Karpas-422 (cell line): Measurements from ENCODE around the gene NCOA5. TPM values are rescaled to one million over a fixed set of nuclear protein-coding genes. Genes with fewer than 3 reads are reported as not detected.
"Not testable (repeated sequence)": the region's sequence is repeated elsewhere in the genome, so short reads cannot be mapped to it uniquely, and the experiment has no call there.

Experiments
- DNase-seq: peaks from one replicate; pipeline ENCODE4 v3.0.0-alpha.2; 2015
- H2AFZ ChIP-seq: fragments of 200-600 bp; sonication (generic); 2 replicates; pipeline ENCODE4 v1.6.1; 2014; ENCODE audit warnings: antibody characterized with exemption, low read length, mixed read lengths
- H3K27ac ChIP-seq: fragments of 200-600 bp; sonication (generic); 2 replicates; pipeline ENCODE4 v1.5.1; 2014; ENCODE audit warnings: mild to moderate bottlenecking, low read length, moderate library complexity
- H3K27me3 ChIP-seq: fragments of 200-600 bp; sonication (generic); 2 replicates; pipeline ENCODE4 v1.6.1; 2014; ENCODE audit warnings: low read length, mixed read lengths
- H3K36me3 ChIP-seq: fragments of 200-600 bp; sonication (generic); 2 replicates; pipeline ENCODE4 v1.6.1; 2014; ENCODE audit warnings: low read length, mixed read lengths; ENCODE audit not compliant: insufficient read depth
- H3K4me1 ChIP-seq: fragments of 200-600 bp; sonication (generic); 2 replicates; pipeline ENCODE4 v1.6.1; 2014; ENCODE audit warnings: mild to moderate bottlenecking, low read length, mixed read lengths
- H3K4me2 ChIP-seq: fragments of 200-600 bp; sonication (generic); 2 replicates; pipeline ENCODE4 v1.6.1; 2014; ENCODE audit warnings: low read length, low read depth, mild to moderate bottlenecking; ENCODE audit not compliant: poor library complexity, severe bottlenecking
- H3K4me3 ChIP-seq: fragments of 200-600 bp; sonication (generic); 2 replicates; pipeline ENCODE4 v1.5.1; 2014; ENCODE audit warnings: mild to moderate bottlenecking, antibody characterized with exemption, low read length, mixed read lengths
- H3K79me2 ChIP-seq: fragments of 200-600 bp; sonication (generic); 2 replicates; pipeline ENCODE4 v1.6.1; 2014; ENCODE audit warnings: mild to moderate bottlenecking, low read length, mixed read lengths
- H3K9ac ChIP-seq: fragments of 200-600 bp; sonication (generic); 2 replicates; pipeline ENCODE4 v1.6.0; 2014; ENCODE audit warnings: low read length
- H3K9me2 ChIP-seq: fragments of 200-600 bp; sonication (generic), shearing (Covaris generic); replicated peaks from 2 replicates; pipeline ENCODE4 v1.6.0; 2014; ENCODE audit warnings: mild to moderate bottlenecking, low read length, moderate library complexity; ENCODE audit not compliant: insufficient read depth
- H3K9me3 ChIP-seq: fragments of 300-700, 200-600 bp; sonication (generic); 2 replicates; pipeline ENCODE4 v1.6.1; 2014; ENCODE audit warnings: low read length, mixed read lengths
- H4K20me1 ChIP-seq: fragments of 200-600 bp; sonication (generic); 2 replicates; pipeline ENCODE4 v1.6.1; 2014; ENCODE audit warnings: mild to moderate bottlenecking, antibody characterized with exemption, low read length, low read depth; ENCODE audit not compliant: insufficient read depth
- total RNA-seq: library from RNA; depleted of rRNA; stranded (reverse); fragments of >200 nt; shearing (Covaris generic); gene quantifications from 2 replicates; pipeline ENCODE4 v1.2.3, GENCODE V29; 2014; ENCODE audit warnings: low replicate concordance

The NCOA5 gene
- total RNA-seq, 1 experiment from 2014 or later, result 32.8 TPM

- peaks cover 8% of the 10 kb centered on the region for H4K20me1 ChIP-seq
- no peaks in the 10 kb centered on the region for H3K27me3 ChIP-seq
- H3K36me3 ChIP-seq, result no peaks in the 10 kb centered on the region
- H3K9ac ChIP-seq, result no peak overlapping the region
- peaks cover 11% of the 10 kb centered on the region for H3K79me2 ChIP-seq
- H3K4me3 ChIP-seq, result no peak overlapping the region
- DNase-seq, result no peak
- H3K27ac ChIP-seq, result no peak overlapping the region
- no peak overlapping the region for H3K4me2 ChIP-seq
- peaks cover 10% of the 10 kb centered on the region for H3K4me1 ChIP-seq
- H3K9me2 ChIP-seq, result no peaks in the 10 kb centered on the region
- no peaks in the 10 kb centered on the region for H3K9me3 ChIP-seq
- H2AFZ ChIP-seq, result no peak overlapping the region
These were observed 3.8 kb upstream of the NCOA5 start for GRCh38 chr20:46093531-46093930.

- not testable (repeated sequence) for DNase-seq, H3K9me3 ChIP-seq, H3K9me2 ChIP-seq, H3K27me3 ChIP-seq, H2AFZ ChIP-seq, H3K4me3 ChIP-seq, H3K9ac ChIP-seq, H3K27ac ChIP-seq, H3K4me2 ChIP-seq, H3K36me3 ChIP-seq
- H4K20me1 ChIP-seq, result peaks cover 21% of the 10 kb centered on the region
- H3K79me2 ChIP-seq, result peaks cover 27% of the 10 kb centered on the region
- H3K4me1 ChIP-seq, result peaks cover 25% of the 10 kb centered on the region
These were observed 2.1 kb upstream of the NCOA5 start for GRCh38 chr20:46091622-46092535.

GRCh38 chr20:46089167-46089416, 670 bp downstream of the NCOA5 start:
- H3K4me1 ChIP-seq, result peaks cover 53% of the 10 kb centered on the region
- peaks cover 36% of the 10 kb centered on the region for H4K20me1 ChIP-seq
- peak overlapping the region; percentile 59 for H3K27ac ChIP-seq
- no peaks in the 10 kb centered on the region for H3K27me3 ChIP-seq
- H3K9me3 ChIP-seq, result no peaks in the 10 kb centered on the region
- peak overlapping the region; percentile 97 for H3K4me2 ChIP-seq
- DNase-seq, result no peak
- peak overlapping the region; percentile 96 for H3K4me3 ChIP-seq
- H3K79me2 ChIP-seq, result peaks cover 55% of the 10 kb centered on the region
- peak overlapping the region; percentile 37; the same call in 1 of the 2 replicates for H2AFZ ChIP-seq
- peak overlapping the region; percentile 98 for H3K9ac ChIP-seq
- H3K36me3 ChIP-seq, result no peaks in the 10 kb centered on the region
- no peaks in the 10 kb centered on the region for H3K9me2 ChIP-seq

- DNase-seq, result peak; percentile 72
- Histone ChIP-seq H3K9me2 (no peaks in the 10 kb centered on the region), H3K9me3 (no peaks in the 10 kb centered on the region), H3K4me3 (peak overlapping the region; percentile 96), H3K9ac (peak overlapping the region; percentile 98), H3K36me3 (no peaks in the 10 kb centered on the region), H3K79me2 (peaks cover 60% of the 10 kb centered on the region), H3K4me1 (peaks cover 58% of the 10 kb centered on the region), H3K27ac (peak overlapping the region; percentile 59), H3K4me2 (peak overlapping the region; percentile 97), H3K27me3 (no peaks in the 10 kb centered on the region), H4K20me1 (peaks cover 37% of the 10 kb centered on the region), H2AFZ (no peak overlapping the region)
These were observed 1.2 kb downstream of the NCOA5 start for GRCh38 chr20:46088409-46089166.

- Histone ChIP-seq H3K27me3 (no peaks in the 10 kb centered on the region), H3K4me1 (peaks cover 72% of the 10 kb centered on the region), H3K27ac (no peak overlapping the region), H2AFZ (no peak overlapping the region), H3K36me3 (no peaks in the 10 kb centered on the region), H3K4me3 (no peak overlapping the region; the same call in 1 of the 2 replicates), H3K9ac (no peak overlapping the region), H4K20me1 (peaks cover 37% of the 10 kb centered on the region), H3K9me2 (no peaks in the 10 kb centered on the region), H3K79me2 (peaks cover 75% of the 10 kb centered on the region), H3K4me2 (peak overlapping the region; percentile 97), H3K9me3 (no peaks in the 10 kb centered on the region)
- peak; percentile 58 for DNase-seq
These were observed 2.6 kb downstream of the NCOA5 start for GRCh38 chr20:46087161-46087560.

- H3K36me3 ChIP-seq, result no peaks in the 10 kb centered on the region
- H3K9me2 ChIP-seq, result no peaks in the 10 kb centered on the region
- peaks cover 86% of the 10 kb centered on the region for H3K4me1 ChIP-seq
- DNase-seq, result no peak
- no peak overlapping the region for H2AFZ ChIP-seq
- H3K4me2 ChIP-seq, result no peak overlapping the region
- peaks cover 37% of the 10 kb centered on the region for H4K20me1 ChIP-seq
- H3K27ac ChIP-seq, result no peak overlapping the region
- peaks cover 93% of the 10 kb centered on the region for H3K79me2 ChIP-seq
- H3K9ac ChIP-seq, result no peak overlapping the region
- H3K27me3 ChIP-seq, result no peaks in the 10 kb centered on the region
- H3K9me3 ChIP-seq, result no peaks in the 10 kb centered on the region
- H3K4me3 ChIP-seq, result no peak overlapping the region
These were observed 4.4 kb downstream of the NCOA5 start for GRCh38 chr20:46085179-46085851.

- DNase-seq, result no peak
- H3K9me2 ChIP-seq, result no peaks in the 10 kb centered on the region
- H3K4me1 ChIP-seq, result peaks cover 85% of the 10 kb centered on the region
- H3K9me3 ChIP-seq, result no peaks in the 10 kb centered on the region
- peaks cover 37% of the 10 kb centered on the region for H4K20me1 ChIP-seq
- no peaks in the 10 kb centered on the region; the same call in 1 of the 2 replicates for H3K36me3 ChIP-seq
- no peak overlapping the region for H2AFZ ChIP-seq
- no peak overlapping the region for H3K4me2 ChIP-seq
- H3K9ac ChIP-seq, result no peak overlapping the region
- H3K79me2 ChIP-seq, result peaks cover 98% of the 10 kb centered on the region
- no peaks in the 10 kb centered on the region for H3K27me3 ChIP-seq
- H3K27ac ChIP-seq, result no peak overlapping the region
- no peak overlapping the region for H3K4me3 ChIP-seq
These were observed 5.0 kb downstream of the NCOA5 start for GRCh38 chr20:46084805-46085178.

- no peak overlapping the region for H3K9ac ChIP-seq
- no peak overlapping the region for H3K4me3 ChIP-seq
- no peaks in the 10 kb centered on the region for H3K27me3 ChIP-seq
- H3K4me1 ChIP-seq, result peaks cover 84% of the 10 kb centered on the region
- no peak overlapping the region for H2AFZ ChIP-seq
- peaks cover 30% of the 10 kb centered on the region for H4K20me1 ChIP-seq
- no peaks in the 10 kb centered on the region for H3K9me3 ChIP-seq
- H3K9me2 ChIP-seq, result no peaks in the 10 kb centered on the region
- H3K79me2 ChIP-seq, result peaks cover 100% of the 10 kb centered on the region
- H3K4me2 ChIP-seq, result no peak overlapping the region
- DNase-seq, result no peak
- no peak overlapping the region for H3K27ac ChIP-seq
- peaks cover 10% of the 10 kb centered on the region; the same call in 1 of the 2 replicates for H3K36me3 ChIP-seq
These were observed 6.2 kb downstream of the NCOA5 start for GRCh38 chr20:46083531-46084061.
